Stimulated activated CD4-positive, alpha-beta T cell treated with anti-CD3 and anti-CD28 coated beads, Interleukin-2, amount 100 ng/mL, for 4 hours (primary cell): ENCODE data around the gene PFKFB4.

Experiments used
- DNase-seq: peaks from one replicate; pipeline ENCODE4 v3.0.0-alpha.2; 2020; ENCODE audit warnings: low read depth

The PFKFB4 gene

DNA sequence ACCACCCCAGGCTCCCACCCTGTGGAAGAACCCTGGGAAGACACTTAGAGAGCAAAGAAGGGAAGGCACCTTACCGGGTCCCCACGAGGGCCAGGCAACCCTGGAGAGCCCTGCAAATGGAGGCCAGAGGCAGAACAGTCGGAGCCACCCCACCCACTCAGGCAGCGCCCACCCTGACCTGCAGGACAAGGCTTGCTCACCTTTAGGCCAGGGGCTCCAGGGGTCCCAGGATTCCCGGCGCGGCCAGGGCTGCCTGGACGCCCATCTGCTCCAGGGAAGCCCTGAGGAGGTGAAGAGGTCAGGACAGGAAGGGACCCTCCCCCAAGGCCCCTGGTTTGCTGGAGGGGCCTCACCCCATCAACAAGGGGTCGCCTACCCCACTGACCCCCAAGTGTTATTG, 28.2 kb upstream of the PFKFB4 start:
- no peak for DNase-seq

DNA sequence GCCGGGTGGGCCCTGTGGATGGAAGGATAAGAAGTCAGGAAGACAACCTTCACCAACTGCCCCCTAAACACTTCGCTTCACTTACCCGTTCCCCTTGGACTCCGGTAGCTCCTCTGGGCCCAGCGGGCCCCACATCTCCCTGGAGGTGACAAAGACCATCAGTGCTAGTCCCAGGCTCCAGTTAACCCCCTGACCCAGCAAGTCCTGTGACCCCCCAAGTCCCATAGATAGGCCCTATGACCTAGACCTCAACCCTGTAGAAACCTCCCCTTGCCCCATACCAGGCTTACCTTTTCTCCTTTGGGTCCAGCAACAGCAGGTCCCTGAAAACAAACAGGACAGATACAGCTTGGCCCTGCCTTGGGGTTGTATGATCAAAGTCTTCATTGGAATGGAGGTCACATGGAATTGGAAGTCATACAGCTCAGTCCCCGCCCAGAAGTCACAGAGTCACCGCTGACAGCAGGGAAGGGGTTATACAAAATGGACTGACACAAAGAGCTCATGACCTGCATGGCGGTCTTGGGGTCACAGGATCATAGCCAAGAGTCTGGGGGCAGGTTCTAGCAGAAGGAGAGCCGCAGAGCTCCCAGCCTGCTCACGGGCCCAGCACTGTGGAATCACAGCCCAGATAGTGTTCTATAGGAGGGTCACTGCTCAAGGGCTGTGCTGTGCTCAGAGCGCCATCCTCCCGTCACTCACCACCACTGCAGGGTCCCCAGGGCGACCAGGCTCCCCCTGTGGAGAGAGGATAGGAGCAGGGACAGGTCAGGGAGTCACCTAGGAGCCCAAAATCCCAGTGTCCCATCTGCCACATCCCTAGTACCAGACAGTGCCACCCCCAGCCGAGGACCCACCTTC, 25.2 kb upstream of the PFKFB4 start:
- no peak for DNase-seq

GRCh38 chr3:48576647-48577046, 20.0 kb upstream of the PFKFB4 start:
- no peak for DNase-seq

- no peak for DNase-seq
Observed at GRCh38 chr3:48575366-48575765, 18.8 kb upstream of the PFKFB4 start.

- no peak for DNase-seq
Observed at GRCh38 chr3:48573973-48574585, 17.5 kb upstream of the PFKFB4 start.

GRCh38 chr3:48572517-48572916, 15.9 kb upstream of the PFKFB4 start:
- no peak for DNase-seq

DNA sequence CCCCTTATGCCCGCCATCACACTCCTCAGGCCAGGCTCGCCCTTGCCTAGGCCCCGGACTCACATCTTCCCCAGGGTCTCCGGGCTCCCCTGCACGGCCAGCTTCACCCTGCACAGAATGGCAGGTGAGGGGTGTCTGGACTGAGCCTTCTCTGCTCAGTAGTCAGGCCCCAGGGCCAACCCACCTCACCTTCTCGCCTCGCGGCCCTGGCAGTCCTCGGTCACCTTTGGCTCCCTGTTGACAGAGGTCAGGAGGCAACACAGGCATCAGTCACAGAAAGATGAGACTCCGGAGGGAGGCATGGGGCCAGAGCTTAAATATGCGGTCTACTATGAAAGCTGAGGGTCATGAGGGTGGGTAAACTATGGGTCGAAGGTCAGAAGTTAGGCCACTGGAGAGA, 15.3 kb upstream of the PFKFB4 start:
- no peak for DNase-seq

DNA sequence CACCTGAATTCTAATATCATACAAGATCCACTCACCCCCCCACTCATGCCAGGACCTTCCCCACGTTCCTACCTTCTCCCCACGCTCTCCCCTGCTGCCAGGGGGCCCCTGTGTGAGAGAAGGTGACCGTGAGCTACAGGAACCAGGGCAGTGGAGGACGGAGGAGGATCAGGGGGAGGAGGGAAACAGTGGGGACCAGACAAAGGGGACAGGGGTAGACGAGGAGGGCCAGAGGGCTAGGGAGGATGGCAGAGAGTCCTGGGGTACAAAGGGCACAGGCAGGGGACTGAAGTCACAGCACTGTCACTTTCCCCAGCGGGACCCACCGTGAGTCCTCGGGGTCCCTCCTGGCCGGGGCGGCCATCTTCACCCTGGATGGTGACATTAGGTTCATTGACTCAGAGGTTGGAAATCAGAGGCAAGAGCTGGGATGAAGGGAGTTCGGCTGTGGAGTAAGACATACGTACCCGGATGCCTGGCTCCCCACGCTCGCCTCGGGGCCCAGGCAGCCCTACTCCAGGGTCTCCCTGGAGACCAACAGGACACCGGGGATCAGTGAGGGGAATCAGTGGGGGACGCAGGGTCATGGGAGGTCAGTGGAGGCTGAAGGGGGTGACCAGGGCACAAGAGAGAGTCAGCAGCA, 13.3 kb upstream of the PFKFB4 start:
- no peak for DNase-seq

DNA sequence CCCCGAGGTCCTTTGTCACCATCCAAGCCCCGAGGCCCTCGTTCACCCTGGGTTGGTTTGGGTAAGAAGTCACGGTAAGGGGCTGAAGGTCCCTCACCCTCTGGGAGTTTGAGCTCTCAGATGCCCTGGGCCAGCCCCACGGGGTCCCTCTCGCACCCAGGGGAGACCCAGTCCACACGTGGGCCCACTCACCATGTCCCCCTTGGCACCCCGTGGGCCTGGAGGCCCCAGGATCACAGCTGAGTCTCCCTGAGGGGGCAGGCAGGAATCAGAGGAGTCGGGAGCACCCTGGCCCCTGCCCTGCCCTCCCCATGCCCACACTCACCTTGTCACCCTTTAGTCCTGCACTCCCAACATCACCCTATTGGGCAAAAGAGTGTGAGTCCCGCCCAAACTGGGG, 12.8 kb upstream of the PFKFB4 start:
- DNase-seq: no peak

DNA sequence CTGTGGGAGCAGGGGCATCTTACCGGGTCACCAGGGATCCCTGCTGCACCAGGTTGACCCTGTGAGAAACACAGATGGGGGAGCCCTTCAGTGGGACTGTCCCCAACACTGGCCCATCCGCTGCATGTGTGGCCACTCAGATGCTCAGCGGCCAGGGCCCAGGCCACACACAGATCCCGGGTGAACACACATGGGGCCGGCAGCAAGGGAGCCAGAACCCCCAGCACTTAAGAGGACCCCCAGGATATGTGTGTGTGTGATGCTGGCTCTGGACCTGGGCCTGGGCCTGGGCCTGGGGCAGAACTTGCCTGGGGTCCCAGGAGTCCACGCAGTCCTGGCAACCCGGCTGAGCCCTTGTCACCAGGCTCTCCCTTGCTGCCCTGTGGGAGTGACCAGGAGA, 11.9 kb upstream of the PFKFB4 start:
- no peak for DNase-seq

- DNase-seq: no peak
Observed at GRCh38 chr3:48567500-48567899, 10.9 kb upstream of the PFKFB4 start.

DNA sequence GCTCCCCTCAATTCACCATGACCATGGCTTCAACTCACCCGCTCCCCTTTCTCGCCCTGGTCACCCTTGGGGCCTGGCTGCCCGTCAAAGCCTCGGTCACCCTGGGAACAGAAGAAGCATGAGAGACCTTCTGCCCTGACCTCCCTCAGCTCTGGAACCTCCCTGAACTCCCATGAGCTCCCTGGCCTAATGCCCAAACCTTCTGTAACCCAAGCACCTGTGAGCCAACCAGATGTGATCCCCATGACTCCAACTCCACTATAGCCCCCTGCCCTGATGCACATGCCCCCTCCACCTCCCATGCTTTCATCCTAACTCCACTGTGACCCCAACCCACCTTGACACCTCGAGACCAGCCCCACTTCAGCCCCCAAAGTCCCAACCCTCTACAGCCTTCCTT, 10.5 kb upstream of the PFKFB4 start:
- no peak for DNase-seq

- no peak for DNase-seq
Observed at GRCh38 chr3:48566401-48566760, 9.8 kb upstream of the PFKFB4 start.

DNA sequence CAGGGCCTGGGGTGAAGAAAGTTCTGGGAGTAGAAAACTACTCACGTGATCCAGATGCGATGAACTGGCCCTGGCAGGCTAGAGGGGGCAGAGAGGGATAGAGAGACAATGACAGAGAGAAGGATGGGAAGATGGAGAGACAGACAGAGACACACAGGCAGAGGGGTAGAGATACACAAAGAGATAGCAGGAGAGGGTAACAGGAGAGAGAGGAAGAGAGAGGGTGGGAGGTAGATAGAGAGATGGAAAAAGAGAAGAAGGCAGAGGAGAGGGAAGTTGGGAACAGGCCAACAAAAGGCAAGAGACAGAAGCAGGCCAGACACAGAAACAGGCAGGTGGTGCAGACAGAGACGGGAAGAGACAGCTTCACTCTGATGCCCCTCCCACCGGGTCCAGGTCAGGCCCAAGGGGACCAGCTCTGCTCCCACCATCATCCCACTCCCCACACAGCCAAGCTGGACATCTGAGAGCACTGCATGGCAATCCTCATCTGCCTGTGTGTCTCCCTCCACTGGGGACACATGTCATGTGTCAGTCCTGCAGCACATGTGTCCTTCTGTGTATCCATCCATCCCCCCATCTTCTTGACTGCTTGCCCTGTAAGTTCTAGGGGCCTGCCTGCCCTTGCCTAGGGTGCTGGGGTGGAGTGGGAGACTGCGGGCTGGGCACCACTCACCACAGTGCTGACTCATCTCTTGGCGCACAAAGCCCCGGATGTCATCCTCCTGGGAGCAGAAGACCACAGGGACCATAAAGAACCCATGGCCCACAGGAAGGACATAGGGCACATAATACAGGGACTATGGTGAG, 9.2 kb upstream of the PFKFB4 start:
- no peak for DNase-seq

- no peak for DNase-seq
Observed at GRCh38 chr3:48565186-48565585, 8.6 kb upstream of the PFKFB4 start.

- no peak for DNase-seq
Observed at GRCh38 chr3:48564667-48565066, 8.1 kb upstream of the PFKFB4 start.

- no peak for DNase-seq
Observed at GRCh38 chr3:48564022-48564421, 7.4 kb upstream of the PFKFB4 start.

DNA sequence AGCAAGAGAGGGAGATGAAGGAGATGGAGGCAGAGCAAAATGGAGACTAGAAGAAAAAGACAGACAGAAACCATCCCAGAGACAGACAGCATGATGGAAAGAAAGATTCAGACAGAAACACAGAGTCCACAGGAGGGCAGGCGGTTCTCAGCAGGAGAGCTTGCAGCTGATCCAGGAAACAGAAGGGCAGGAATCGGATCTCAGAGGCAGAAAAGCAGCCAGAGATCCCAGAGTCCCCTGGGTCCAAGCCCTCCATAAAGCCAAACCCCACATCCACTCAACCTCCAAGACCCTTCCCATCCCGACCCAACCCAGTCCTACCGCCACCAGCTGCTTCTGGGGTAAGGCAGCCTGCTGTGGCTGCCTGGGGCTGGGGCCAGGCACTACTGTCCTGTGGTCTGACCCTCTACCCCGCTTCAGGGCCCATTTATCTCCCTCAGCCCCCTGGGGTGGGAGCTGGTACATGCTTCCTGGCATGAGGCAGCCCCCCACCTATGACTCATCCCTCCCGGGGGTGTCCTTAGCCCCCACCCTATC, 6.8 kb upstream of the PFKFB4 start, which contains the start of gene UCN2:
Gene UCN2 (minus strand): TSS at position 400 of the 537 bp plus-strand sequence. CDS start 657 bp downstream, outside the sequence.
- DNase-seq: no peak

- DNase-seq: no peak
Observed at GRCh38 chr3:48562367-48563095, 5.9 kb upstream of the PFKFB4 start.

DNA sequence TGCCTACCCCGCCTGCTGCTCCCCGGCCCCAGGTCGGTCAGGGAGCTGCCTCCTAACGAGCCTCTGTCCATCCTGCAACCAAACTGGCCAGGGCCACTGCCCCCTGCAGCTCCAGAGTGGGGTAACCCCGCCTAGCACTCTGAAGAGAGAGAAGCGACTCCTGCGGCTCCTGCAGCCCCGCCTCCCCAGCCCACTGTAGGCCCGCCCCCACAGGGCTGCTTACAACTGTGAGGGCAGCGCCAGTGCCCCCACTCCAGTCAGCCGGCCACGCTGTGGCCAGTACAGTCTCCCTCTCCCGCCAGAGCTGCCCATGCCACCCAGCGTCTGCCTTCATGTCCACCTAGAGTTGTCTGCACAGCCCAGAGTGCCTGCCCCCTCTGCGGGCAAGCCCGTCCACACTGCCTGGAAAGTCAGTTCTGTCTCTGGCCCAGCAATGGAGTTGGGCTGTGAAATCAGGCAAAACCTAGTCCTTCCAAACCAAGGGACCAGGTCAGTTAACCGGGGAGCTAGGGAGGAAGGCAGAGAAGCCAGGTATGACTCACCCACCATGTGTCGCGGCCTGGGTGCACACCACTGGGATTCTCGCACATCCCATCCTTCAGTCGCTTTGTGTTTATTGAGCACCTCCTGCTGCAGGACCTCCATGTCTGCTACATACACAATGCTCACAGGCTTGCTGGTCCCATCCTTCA, 4.6 kb upstream of the PFKFB4 start:
- no peak for DNase-seq

DNA sequence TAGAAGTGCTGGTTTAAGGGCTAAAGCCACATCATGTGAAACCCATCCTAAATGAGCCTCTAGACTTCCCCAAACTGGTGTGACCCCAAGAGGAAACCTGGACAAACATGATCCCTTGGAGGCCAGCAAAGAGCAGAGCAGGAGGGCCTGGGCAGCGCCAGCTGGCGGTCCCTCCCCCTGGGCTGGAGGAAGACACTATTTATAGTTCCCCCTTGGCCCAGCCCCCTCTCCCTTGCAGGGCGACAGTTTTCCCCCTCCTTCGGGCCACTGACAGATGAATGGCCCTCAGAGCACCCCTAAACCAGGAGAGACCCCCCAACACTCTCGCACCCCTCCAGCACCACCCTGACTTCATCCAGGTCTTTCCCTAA, 4.0 kb upstream of the PFKFB4 start:
- DNase-seq: no peak
